DND-41 (cell line): ENCODE data around the gene ZMIZ1.

ENCODE experiments used
- EZH2 ChIP-seq: IDR thresholded peaks from 3 replicates; pipeline ENCODE4 v1.6.1; 2012; ENCODE audit warnings: borderline replicate concordance, low read depth, mild to moderate bottlenecking, moderate library complexity, low read length, inconsistent platforms; ENCODE audit not compliant: severe bottlenecking
- TF ChIP-seq, protein P1 (sequence below): IDR thresholded peaks from 2 replicates; pipeline ENCODE4 v1.5.1; 2012; ENCODE audit warnings: borderline replicate concordance, low read length, moderate library complexity, mild to moderate bottlenecking; ENCODE audit not compliant: poor library complexity, severe bottlenecking; ENCODE audit errors: extremely low read depth

DNA sequence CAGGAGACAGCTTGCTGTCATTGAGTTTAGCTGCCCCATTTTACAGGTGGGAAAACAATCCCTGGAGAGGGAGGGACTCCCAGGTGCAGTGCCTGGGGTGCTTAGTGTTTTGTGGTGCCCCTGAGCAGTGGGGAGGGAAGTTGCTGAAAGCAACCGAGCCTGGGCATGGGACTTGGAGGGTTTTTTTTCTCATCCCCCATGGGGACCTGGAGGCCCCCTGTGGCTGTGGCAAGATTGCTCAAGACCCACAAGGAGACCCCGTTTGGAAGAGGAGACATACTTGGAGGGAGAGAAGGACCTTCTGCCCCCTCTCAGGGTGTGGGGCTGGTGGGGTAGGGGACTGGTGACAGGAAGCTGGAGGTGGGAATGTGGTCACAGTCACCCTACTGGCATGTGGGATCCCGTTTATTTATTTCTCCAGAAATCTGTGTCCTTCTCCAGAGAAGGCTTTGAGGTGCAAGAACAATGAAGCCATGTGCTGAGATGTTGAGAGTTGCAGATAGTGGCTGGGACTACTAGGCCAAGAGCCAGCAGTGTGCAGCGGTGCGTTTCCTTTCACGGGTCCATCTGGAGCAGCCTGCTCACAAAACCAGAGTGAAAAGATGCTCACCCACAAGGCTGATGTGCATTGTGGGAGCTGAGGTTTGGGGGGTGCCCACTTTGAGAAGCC, 21.5 kb downstream of the ZMIZ1 start:
- TF ChIP-seq, protein P1, sequence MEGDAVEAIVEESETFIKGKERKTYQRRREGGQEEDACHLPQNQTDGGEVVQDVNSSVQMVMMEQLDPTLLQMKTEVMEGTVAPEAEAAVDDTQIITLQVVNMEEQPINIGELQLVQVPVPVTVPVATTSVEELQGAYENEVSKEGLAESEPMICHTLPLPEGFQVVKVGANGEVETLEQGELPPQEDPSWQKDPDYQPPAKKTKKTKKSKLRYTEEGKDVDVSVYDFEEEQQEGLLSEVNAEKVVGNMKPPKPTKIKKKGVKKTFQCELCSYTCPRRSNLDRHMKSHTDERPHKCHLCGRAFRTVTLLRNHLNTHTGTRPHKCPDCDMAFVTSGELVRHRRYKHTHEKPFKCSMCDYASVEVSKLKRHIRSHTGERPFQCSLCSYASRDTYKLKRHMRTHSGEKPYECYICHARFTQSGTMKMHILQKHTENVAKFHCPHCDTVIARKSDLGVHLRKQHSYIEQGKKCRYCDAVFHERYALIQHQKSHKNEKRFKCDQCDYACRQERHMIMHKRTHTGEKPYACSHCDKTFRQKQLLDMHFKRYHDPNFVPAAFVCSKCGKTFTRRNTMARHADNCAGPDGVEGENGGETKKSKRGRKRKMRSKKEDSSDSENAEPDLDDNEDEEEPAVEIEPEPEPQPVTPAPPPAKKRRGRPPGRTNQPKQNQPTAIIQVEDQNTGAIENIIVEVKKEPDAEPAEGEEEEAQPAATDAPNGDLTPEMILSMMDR, result no peak
- no peak for TF ChIP-seq EZH2
